NCI-H1092 (cell line): ENCODE data around the gene CNN3.

Experiments
- DNase-seq: peaks from one replicate; lab custom pipeline; 2025; lab: John Stamatoyannopoulos, UW

Gene CNN3

GRCh38 chr1:94926915-94927404, at the start of gene CNN3:
TSS of gene CNN3 (minus strand) at chr1:94927110. CDS start at chr1:94926894, 216 bp downstream.
- DNase-seq: peak; percentile 91

- no peak for DNase-seq
These were observed 47.9 kb upstream of the CNN3 start for GRCh38 chr1:94974824-94975223.

DNA sequence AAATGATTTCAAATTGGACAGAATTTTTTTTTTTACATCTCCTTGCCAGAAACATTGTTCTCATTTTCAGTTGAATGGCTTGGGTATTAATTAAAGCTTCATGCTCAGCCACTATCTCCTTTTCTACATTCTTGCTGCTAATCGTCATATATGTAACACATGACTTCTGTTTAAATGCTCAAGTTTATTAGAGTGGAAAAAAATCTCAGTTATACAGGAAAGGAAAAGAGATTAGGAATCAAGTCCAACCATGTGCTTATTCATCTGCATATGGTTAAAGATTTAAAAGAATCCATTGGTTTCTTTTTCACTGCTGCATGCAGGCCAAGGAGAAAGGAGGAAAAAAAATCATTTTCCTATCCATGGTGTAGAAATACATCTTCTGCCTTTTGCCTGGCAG, 47.3 kb upstream of the CNN3 start:
- DNase-seq: no peak

DNA sequence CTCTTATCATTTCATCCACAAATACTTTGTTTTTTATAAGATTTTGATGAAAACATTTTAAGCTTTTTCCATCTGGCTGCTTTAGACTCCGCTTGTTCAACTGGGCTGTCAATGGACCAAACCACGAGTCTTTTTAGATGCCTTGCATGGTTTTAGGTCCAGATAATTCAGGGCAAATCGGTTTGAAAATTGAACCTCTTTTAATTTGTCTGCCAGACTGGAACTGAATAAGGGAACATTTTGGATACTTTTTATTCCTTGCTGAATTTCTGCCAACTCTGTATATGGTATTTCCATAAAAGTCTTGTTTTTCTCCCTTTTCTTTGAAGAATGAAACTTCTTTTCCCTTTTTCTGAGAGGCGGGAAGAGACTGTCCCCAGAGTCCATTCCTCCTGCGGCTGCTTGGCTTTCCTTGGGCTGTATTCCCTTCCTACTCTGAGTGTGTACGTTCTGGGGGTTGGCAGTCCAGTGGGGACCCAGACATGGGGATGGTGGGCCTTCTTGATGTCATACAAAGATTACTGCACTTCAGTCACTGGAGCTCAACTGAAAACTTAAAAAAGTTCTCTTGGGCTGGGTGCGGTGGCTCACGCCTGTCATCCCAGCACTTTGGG, 46.5 kb upstream of the CNN3 start:
- no peak for DNase-seq

DNA sequence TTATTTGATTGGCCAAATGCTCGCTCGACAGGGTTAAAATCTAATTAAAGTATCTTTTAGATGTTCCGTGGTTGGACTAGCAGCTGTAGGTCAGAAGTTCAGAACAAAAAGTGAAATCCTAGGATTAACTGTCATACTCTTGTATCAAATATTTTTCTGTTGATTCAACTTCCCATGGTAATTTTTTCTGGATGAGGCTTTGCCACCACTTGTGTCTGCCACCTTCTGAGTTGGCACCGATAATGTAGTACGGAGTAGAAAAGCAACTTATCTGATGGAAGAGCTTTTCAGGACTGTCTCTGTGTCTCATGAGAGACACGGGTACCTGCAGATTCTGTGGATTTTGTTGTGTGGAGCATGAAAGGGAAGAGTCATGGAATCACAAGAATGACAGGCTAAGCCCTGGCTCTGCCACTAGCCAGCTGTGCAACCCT, 44.6 kb upstream of the CNN3 start:
- no peak for DNase-seq

GRCh38 chr1:94970783-94971182, 43.9 kb upstream of the CNN3 start:
- no peak for DNase-seq

GRCh38 chr1:94969137-94969536, 42.2 kb upstream of the CNN3 start:
- DNase-seq: no peak

- no peak for DNase-seq
These were observed 39.1 kb upstream of the CNN3 start for GRCh38 chr1:94966033-94966432.

DNA sequence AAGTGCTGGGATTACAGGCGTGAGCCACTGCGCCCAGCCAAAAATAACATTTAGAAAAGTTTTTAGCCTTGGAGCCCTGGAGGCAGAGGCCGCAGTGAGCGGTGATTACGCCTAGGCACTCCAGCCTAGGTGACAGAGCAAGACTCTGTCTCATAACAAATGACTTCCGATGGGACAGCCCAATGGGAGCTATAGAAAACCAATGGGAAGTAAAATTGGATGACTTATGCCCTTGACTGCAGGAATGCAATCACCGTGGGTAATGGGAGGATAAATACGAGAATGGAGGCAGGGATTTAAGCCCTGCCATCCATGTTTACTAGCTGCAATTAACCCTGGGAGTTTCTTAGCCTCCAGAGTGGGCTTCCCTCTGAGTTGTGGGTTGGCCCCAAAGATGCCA, 37.0 kb upstream of the CNN3 start:
- no peak for DNase-seq

DNA sequence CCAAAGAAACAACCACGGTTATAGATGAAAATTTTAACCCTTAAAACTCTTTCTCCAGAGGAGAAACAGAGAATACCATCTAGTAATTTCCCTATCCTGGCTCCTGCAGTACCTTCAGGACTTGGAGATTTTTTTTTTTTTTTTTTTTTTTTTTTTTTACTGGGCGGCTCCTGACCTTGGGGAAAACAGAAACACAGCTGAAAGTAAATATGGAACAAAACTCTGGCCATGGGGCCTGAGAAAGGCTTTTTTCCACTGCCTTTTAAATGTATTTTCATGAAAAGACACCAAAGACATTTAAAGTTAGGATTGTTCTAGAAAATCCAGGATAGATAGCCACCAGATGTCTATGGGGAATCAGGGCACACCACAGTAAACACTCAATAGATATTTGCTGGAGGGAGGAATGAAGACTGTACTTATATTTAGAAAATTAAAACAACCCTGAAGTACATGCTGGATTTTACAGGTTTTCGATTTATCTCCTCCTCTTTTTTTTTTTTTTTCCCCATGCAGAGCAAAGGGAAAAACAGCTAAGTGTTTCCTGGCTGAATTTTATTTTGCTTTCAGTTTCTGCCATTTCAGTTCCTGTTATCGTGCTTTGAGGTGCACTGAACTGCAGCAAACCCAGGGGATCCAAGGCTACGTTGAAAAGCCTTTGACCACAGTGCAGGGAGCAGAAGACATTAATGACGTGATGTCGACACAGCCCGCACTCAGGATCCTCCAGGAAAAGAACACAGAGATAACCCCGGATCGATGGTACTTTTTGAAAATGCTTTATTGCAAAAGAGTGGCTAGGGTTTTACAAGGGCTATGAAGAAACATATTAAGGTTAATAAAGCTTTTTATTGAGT, 35.7 kb upstream of the CNN3 start:
- DNase-seq: no peak

DNA sequence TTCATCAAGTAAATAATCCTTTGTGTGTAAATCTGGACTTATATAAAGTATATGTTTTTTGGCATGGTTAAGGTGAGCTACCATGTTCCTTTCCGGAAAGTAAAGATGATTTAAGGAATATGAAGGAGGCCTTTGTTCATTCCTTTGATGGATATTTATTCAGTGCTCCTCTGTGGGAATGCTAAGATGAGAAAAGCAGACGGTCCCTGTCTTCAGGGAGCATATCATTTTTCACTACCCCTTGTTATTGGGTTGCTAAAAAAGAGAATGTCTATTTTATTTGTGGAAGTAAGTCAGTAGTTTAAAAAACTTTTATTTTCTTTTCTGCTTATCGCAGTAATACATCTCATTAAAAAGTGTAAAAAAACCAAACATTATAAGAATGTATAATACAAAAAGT, 35.1 kb upstream of the CNN3 start:
- DNase-seq: no peak

- DNase-seq: no peak
These were observed 34.7 kb upstream of the CNN3 start for GRCh38 chr1:94961582-94961981.

GRCh38 chr1:94958081-94958480, 31.2 kb upstream of the CNN3 start:
- no peak for DNase-seq

DNA sequence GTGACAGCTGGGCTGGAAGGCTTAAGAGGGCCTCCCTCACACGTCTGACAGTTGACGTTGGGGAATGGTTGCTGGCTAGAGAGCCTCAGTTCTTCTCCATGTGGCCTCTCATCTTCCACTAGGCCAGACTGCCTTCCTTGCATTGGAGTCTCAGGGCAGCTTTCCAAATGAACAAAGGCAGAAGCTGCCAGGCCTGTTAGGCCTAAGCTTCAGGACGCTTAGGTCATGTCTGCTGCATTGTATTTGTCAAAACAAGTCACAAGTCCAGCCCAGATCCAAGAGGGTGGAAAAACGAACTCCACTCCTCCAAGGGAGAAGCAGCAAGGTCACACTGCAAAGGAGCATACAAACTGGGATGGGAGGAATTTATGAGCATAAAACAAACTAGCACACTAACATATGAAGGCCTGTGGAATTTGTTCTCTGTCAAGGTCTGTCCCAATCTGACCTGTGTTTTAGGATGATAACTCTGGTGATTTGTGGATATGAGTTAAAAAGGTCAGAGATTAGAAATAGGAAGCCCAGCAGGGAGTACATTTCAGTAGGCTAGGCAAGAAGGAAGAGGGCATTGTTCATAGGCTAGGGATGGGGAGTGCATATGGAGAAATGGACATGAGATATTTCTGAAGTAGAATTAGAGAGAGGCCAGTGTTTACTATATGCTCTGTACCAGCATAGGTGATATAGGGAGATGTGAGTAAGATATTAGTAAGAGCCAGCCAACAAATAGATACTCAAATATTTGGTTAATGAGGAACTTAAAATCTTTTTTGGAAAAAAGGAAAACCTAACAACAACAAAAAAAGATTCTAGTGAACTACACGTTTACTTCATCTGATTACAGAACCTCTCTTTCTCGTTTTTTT, 29.1 kb upstream of the CNN3 start:
- DNase-seq: no peak

DNA sequence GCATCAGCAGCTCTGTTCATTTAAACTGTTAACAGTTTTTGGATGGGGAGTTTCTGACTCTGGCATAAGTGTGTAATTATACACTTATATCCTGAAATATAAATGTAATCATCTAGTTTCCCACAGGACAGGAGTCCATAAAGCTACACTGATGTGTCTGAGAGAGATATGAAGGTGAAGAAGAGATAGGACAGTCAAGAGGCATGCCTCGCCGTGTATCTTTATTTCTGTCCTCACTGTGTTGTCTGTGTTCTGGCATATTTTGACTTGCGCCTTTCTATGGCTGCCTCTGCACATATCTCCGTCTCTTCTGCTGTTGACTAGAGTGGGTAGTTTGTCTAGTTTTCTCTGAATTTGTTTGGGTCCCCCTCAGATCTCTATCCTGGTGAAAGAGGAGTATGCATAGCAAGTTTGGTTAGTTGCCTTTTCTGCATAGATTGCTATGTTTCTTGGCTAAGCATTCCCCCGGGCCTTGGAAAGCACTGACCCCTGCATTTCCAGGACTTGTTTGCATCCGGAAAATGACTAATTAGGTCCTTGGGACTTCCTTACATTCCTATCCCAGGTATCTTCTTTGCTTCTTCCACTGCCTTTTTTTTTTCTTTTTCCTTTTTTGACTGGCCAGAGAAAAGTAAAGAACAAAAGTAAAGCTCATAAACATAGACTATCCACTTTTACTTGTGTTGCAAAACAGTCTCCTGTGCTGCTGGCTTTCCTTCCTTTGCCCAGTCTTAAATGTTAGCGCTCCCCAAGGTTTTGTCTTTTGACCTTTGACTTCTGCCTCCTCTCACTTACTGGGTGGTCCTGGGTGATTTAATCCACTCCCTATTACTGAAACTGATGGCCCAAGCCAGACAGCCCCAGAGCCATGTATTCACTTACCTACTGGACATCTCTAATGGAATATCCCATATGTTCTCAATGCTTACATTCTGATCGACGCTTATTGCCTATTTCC, 27.6 kb upstream of the CNN3 start:
- DNase-seq: no peak

DNA sequence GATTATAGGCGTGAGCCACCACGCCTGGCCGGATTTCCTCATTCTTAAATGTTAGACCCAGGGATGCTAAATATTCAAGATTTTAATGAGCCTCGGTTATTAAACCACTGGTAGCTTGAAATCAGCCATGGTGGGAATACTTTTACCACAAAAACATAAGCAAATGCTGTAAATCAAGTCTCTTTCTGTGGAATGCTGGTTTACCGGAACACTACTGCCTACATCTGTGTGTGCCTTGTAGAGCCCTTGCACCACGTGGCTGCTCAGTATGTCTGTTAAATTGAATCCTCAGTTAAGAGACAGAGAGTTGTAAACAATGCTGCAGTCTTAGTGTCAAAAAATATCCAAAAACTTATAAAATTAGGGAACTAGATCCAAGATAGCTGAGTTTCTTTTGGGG, 26.8 kb upstream of the CNN3 start:
- DNase-seq: no peak

DNA sequence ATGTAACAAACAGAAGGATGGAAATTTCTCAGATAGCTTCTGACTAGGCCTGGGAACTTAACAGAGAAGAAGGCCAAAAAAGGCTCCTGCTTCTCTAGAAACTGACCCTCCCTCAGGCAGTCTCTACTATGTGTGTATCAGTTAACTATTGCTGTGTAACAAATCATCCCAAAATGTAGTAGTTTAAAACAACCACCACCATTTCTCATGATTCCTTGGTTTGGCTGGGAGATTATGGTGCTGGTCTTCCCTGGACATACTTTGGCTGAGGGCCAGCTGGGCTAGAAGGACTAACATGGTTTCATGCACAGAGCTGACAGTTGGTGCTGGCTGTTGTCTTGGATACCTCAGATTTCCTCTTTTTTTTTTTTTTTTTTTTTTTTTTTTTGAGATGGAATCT, 26.2 kb upstream of the CNN3 start:
- DNase-seq: no peak

GRCh38 chr1:94952539-94952938, 25.6 kb upstream of the CNN3 start:
- DNase-seq: no peak

GRCh38 chr1:94951509-94952208, 24.7 kb upstream of the CNN3 start:
- no peak for DNase-seq

DNA sequence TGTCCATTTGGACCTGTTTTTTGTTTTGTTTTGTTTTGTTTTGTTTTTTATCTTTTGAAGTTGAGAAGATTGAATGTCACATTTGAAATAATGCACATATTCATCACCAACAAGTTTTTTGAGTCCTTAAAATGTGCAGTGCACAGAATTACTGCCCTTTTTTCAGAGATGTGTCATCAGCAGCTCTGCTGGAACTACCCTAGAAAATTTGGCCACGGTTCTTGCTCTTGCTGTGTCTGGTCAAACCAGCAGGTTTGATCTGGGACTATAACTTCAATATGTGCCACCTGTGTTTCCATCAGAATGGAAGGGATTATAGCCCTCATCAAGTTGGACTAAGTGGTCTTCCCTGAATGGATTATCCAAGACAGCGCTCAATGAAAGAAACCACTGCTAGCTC, 24.1 kb upstream of the CNN3 start:
- DNase-seq: no peak
